Measurements from ENCODE around the gene WDFY2. TPM values are rescaled to one million over a fixed set of nuclear protein-coding genes. Genes with fewer than 3 reads are reported as not detected.

WDFY2 gene
- total RNA-seq, 1 donor from 2014 or later, result 3.9 TPM

GRCh38 chr13:51770681-51771417 is 186.6 kb downstream of the WDFY2 start:
- Mint-ChIP-seq H3K27ac (ENCODE audit: unreplicated experiment) (no peak overlapping the region), H3K27me3 (ENCODE audit: low read depth) (no peaks in the 10 kb centered on the region), H3K4me3 (ENCODE audit: unreplicated experiment) (no peak overlapping the region), H3K36me3 (ENCODE audit: low read depth) (peaks cover 4% of the 10 kb centered on the region), H3K4me1 (ENCODE audit: low read depth) (peaks cover 4% of the 10 kb centered on the region), H3K9me3 (ENCODE audit: low read depth) (no peaks in the 10 kb centered on the region)
- TF ChIP-seq CTCF (IDR thresholded peaks at IDR 0.05), result no peak
- DNase-seq (ENCODE audit: low spot score), result no peak

- Mint-ChIP-seq H3K27me3 (ENCODE audit: low read depth) (no peaks in the 10 kb centered on the region), H3K4me3 (ENCODE audit: unreplicated experiment) (no peak overlapping the region), H3K27ac (ENCODE audit: unreplicated experiment) (no peak overlapping the region), H3K4me1 (ENCODE audit: low read depth) (peaks cover 4% of the 10 kb centered on the region), H3K36me3 (ENCODE audit: low read depth) (peaks cover 3% of the 10 kb centered on the region), H3K9me3 (ENCODE audit: low read depth) (no peaks in the 10 kb centered on the region)
- TF ChIP-seq CTCF (IDR thresholded peaks at IDR 0.05), result no peak
- DNase-seq (ENCODE audit: low spot score), result no peak
Measured at GRCh38 chr13:51771418-51772104, 187.3 kb downstream of the WDFY2 start.

GRCh38 chr13:51772105-51772455 is 187.8 kb downstream of the WDFY2 start:
- Mint-ChIP-seq H3K4me1 (ENCODE audit: low read depth) (peaks cover 4% of the 10 kb centered on the region), H3K27ac (ENCODE audit: unreplicated experiment) (no peak overlapping the region)
- DNase-seq (ENCODE audit: low spot score), result no peak

GRCh38 chr13:51772781-51773180 is 188.5 kb downstream of the WDFY2 start:
- Mint-ChIP-seq H3K27ac (ENCODE audit: unreplicated experiment) (no peak overlapping the region), H3K4me3 (ENCODE audit: unreplicated experiment) (no peak overlapping the region), H3K27me3 (ENCODE audit: low read depth) (no peaks in the 10 kb centered on the region), H3K9me3 (ENCODE audit: low read depth) (no peaks in the 10 kb centered on the region), H3K4me1 (ENCODE audit: low read depth) (peaks cover 4% of the 10 kb centered on the region), H3K36me3 (ENCODE audit: low read depth) (peaks cover 1% of the 10 kb centered on the region)
- TF ChIP-seq CTCF (IDR thresholded peaks at IDR 0.05), result no peak
- DNase-seq (ENCODE audit: low spot score), result no peak

More at GRCh38 chr13:51772105-51772455, 187.8 kb downstream of the WDFY2 start:
- H3K27me3 Mint-ChIP-seq (ENCODE audit: low read depth), result no peaks in the 10 kb centered on the region
- peaks cover 1% of the 10 kb centered on the region for H3K36me3 Mint-ChIP-seq (ENCODE audit: low read depth)
- no peaks in the 10 kb centered on the region for H3K9me3 Mint-ChIP-seq (ENCODE audit: low read depth)
- no peak for TF ChIP-seq CTCF (IDR thresholded peaks at IDR 0.05)
- no peak overlapping the region for H3K4me3 Mint-ChIP-seq (ENCODE audit: unreplicated experiment)

GRCh38 chr13:51773515-51773914 is 189.3 kb downstream of the WDFY2 start:
- no peak for TF ChIP-seq CTCF (IDR thresholded peaks at IDR 0.05)
- no peaks in the 10 kb centered on the region for H3K36me3 Mint-ChIP-seq (ENCODE audit: low read depth)

More at GRCh38 chr13:51773515-51773914, 189.3 kb downstream of the WDFY2 start:
- no peak for DNase-seq (ENCODE audit: low spot score)
- H3K4me1 Mint-ChIP-seq (ENCODE audit: low read depth), result peaks cover 4% of the 10 kb centered on the region
- H3K27ac Mint-ChIP-seq (ENCODE audit: unreplicated experiment), result no peak overlapping the region
- H3K4me3 Mint-ChIP-seq (ENCODE audit: unreplicated experiment), result no peak overlapping the region
- no peaks in the 10 kb centered on the region for H3K27me3 Mint-ChIP-seq (ENCODE audit: low read depth)
- H3K9me3 Mint-ChIP-seq (ENCODE audit: low read depth), result no peaks in the 10 kb centered on the region

Data from chondrocyte (in vitro differentiated cells).